HG03342 (cell line): Measurements from ENCODE around the gene SEL1L2.

Experiments
- ATAC-seq: cut with Tn5 transposase; IDR thresholded peaks from one replicate; pipeline ENCODE4 v1.9.1; 2021; ENCODE audit warnings: mild to moderate bottlenecking, moderate library complexity; ENCODE audit not compliant: unreplicated experiment

SEL1L2 gene

DNA sequence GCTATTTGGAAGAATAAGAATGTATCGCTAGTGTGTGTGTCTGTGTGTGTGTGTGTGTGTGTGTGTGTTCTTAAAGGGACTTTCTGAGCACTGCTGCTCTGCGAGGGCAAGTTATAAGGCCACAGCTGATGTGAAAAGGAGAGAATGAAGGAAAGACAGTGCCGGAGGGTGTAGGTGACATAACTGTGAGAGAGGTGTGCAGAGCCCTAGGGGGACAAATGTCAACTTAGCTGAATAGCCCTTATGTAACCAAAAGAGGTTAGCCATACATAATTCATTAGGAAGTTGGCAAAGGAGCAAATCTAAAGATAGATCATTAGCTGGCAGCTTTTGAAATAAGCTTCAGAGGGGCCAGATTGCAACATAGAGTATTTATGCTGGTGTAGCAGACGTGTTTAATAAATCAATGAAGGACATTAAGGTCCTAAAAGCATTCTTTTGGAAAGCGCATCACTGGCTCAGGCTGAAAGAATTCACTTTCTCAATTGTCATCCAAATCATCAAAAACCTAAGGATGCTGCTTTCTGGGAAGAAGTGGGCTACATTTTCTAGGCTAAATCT is 124.5 kb downstream of the SEL1L2 start:
- no peak for ATAC-seq

DNA sequence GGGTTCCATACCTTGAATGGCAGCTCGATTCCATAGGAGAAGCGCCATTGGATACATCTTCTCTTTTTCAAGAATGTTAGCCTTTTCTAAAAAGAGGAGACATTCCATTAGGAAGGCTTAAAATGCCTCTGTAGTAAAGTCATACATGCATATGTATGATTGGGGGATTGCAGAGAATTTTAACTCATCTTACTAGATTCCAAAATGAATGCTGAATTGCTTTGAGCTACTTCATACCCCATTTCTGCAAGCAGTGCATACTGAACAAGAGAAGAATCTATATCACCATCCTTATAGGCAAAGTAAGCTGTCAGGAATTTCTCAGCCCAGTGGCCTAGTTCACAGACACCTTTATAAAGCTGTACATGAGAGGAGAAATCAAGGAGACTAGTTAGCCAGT is 125.3 kb downstream of the SEL1L2 start:
- no peak for ATAC-seq

GRCh38 chr20:13863244-13863643 is 127.2 kb downstream of the SEL1L2 start:
- no peak for ATAC-seq

DNA sequence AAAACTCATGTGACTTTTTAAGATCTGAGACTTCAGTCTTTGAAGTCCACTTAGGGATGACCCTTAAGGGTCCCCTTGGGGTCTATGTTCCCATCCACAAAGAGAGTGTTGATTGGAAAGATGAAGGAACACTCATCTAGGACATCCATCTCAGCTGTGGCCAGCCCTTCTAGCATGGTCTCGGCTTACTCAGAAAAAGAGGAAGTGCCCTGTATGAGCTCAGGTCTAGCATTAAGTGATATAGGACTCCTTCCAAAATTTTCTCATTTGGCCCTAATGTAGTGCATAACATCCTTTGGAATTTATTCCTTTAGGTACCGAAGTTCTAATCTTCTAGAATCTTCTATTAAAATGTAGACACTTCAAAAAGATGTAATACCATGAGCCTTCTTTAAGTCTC is 128.2 kb downstream of the SEL1L2 start:
- no peak for ATAC-seq

GRCh38 chr20:13858871-13859270 is 131.5 kb downstream of the SEL1L2 start:
- ATAC-seq, result no peak

DNA sequence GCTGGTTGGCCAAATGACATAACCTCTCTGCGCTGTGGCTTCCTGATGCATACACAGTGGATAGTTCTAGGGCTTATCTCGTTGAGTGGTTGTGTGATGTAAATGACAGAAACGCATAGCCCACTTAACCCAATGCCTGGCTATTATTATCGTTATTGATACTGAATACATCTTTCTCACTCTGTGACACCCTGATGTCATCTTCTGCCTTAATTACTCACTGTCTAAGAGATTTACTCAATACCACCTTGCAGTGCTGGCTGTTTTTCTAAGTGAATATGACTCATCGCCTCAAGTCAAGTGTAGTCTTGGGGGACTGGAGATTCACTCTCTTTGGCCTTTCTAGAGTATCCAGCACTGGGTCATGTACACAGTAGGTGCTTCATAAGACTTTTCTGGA is 132.0 kb downstream of the SEL1L2 start:
- no peak for ATAC-seq

- ATAC-seq, result no peak
Measured at GRCh38 chr20:13857961-13858360, 132.5 kb downstream of the SEL1L2 start.

GRCh38 chr20:13857304-13857703 is 133.1 kb downstream of the SEL1L2 start:
- no peak for ATAC-seq

DNA sequence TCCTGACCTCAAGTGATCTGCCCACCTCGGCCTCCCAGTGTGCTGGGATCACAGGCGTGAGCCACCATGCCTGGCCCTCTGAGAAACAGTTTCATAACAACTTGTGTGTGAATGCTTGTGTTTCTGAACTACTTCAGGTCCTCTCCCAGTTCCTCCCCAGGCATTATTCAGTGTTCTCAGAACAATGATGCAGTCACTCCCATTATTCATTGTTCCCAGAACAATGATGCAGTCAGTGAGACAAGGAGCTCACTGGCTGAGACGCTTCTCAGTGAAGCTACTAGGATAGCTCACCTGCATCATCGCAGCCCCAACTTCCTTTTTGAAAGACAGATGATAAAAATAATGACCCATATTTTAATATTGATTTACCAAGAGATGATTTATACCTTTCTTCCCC is 134.1 kb downstream of the SEL1L2 start:
- no peak for ATAC-seq

- ATAC-seq, result no peak
Measured at GRCh38 chr20:13855613-13856012, 134.8 kb downstream of the SEL1L2 start.

GRCh38 chr20:13852306-13852705 is 138.1 kb downstream of the SEL1L2 start:
- no peak for ATAC-seq

- no peak for ATAC-seq
Measured at GRCh38 chr20:13851279-13851678, 139.1 kb downstream of the SEL1L2 start.

- no peak for ATAC-seq
Measured at GRCh38 chr20:13844296-13844695, 146.1 kb downstream of the SEL1L2 start.

DNA sequence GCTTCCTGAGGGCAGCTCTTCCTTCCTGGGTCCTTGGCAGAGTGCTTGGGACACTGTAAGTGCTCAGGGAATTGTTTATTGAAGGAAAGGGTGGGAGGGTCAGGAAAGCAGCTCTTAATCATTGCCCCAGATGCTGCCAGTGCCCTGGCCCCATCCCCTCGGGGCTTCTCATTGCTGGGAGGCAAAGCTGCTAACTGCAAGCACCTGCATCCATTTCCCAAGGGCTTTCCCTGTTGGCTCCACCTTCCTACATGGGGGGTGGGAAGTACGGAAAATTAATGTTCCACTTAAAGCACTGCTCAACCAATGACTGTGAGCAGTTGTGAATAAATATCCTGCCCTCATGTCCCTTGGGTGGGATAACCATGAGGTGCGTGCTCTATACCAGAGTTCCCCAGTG is 149.2 kb downstream of the SEL1L2 start:
- ATAC-seq, result no peak

- no peak for ATAC-seq
Measured at GRCh38 chr20:13840093-13840465, 150.3 kb downstream of the SEL1L2 start.

DNA sequence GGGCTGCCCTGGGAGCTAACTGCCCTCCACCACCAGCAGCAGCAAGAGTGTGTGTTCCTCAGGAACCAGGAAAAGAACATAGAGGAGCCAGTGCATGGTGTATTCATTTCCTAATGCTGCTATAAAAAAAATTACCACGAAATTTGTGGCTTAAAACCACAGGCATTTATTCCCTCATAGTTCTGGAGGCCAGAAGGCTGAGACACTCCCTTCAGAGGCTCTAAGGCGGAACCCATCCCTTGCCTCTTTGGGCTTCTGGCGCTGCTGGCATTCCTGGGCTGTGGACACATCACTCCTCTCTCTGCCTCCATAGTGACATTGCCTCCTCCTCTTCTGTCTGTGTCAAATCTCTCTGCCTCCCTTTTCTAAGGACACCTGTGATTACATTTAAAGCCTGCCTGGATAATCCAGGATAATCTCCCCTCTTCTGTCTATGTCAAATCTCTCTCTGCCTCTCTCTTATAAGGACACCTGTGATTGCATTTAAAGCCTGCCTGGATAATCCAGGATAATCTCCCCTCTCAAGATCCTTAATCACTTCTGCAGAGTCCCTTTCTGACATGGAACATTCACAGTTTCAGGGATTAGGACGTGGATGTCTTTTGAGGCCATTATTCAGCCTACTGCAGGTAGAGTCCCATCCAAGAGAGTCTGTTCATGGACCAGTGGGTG is 150.9 kb downstream of the SEL1L2 start:
- ATAC-seq, result no peak

DNA sequence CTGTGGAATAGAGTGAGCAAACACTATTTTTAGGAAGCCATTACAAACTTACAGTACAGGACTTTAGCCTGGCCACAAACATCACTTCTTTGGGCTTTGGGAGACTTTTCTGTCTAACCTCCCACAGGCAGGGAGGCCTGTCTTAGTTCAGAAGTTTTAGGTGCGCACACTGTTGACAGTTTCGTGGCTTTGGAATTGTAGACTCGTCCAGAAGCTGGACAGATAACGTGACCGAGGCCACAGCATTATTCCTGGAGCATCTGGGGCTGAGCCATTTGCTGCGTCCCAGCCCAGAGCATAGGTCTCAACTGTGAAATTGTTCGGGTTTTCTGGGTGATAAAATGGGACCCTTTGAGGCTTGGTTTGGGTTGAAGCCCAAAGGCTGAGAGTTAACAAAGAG is 151.8 kb downstream of the SEL1L2 start:
- ATAC-seq, result no peak

DNA sequence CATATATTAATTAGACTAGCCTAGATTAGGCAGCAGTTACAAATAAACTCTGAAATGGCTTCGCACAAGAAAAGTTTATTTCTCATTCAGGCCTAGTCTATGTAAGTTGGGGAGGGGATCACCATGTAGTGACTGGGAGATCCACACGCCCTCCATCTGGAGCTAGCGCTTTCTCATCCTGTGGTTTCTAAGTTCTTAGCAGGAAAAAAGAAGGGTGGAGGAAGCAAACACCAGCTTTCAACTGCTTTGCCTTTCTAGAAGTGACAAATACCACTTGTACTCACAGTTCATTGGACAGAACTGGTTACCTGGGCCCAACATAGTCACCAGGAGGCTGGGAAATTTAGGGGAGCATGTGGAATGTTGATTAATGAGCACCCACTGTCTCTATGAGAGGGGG is 158.9 kb downstream of the SEL1L2 start:
- ATAC-seq, result no peak

DNA sequence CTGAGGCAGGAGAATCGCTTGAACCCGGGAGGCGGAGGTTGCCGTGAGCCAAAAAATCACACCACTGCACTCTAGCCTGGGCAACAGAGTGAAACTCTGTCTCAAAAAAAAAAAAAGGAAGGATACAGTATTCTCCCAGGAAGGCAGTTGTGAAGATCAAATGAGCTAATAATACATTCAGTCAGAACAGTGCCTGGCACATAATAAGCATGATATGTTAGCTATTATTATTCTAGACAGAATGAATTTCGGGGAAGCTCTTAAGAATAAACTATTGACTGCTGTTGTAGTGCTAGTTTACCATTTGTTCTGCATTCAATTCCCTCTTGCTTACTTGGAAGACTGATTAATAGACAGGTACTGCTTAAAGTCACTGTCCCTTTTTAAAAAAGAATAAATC is 164.9 kb downstream of the SEL1L2 start:
- ATAC-seq, result no peak

DNA sequence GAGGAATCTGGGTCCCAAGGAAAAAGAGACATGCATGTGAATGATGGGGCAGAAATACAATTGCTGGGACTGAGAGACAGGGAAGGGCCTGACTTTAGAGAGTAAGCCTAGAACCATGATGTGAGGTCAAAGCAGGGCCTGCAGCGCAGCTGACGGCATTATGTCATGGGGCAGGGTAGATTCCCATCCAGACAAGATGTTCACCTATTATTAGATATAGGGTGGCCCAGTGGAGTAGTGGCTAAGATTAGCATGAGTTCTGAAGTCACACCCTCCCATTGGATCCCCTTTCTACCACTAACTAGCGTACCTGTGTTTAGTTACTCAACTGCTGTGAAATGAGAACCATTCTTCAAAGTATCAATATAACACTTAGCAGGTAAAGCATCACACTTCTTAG is 166.0 kb downstream of the SEL1L2 start:
- no peak for ATAC-seq

- no peak for ATAC-seq
Measured at GRCh38 chr20:13822459-13822858, 168.0 kb downstream of the SEL1L2 start.

- ATAC-seq, result no peak
Measured at GRCh38 chr20:13821876-13822275, 168.5 kb downstream of the SEL1L2 start.
